ENCODE data around the gene SMAD6.

SMAD6 gene

DNA sequence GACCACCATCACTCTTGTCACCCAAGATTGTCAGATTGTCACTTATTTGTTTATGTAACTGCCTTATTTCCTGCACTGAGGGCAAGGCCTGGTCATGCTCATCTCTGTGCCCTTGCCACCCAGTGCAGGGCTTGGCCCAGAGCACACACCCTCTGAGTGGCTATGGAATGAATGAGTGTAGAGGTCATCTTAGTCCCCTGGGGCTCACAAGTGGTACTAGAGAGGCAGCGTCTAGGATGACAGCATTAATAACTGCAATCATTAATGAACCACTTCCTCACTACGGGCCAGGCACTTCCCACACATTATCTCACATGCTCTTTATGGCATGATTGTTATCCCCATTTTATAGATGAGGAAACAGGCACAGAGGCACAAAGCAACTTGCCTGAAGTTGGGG lies 117.0 kb downstream of the SMAD6 start:
- DNase-seq (ENCODE audit: low read depth, low spot score) = no peak
- CTCF ChIA-PET = no interaction called here
- POLR2A ChIA-PET = no interaction called here
- TF ChIP-seq, protein P1, sequence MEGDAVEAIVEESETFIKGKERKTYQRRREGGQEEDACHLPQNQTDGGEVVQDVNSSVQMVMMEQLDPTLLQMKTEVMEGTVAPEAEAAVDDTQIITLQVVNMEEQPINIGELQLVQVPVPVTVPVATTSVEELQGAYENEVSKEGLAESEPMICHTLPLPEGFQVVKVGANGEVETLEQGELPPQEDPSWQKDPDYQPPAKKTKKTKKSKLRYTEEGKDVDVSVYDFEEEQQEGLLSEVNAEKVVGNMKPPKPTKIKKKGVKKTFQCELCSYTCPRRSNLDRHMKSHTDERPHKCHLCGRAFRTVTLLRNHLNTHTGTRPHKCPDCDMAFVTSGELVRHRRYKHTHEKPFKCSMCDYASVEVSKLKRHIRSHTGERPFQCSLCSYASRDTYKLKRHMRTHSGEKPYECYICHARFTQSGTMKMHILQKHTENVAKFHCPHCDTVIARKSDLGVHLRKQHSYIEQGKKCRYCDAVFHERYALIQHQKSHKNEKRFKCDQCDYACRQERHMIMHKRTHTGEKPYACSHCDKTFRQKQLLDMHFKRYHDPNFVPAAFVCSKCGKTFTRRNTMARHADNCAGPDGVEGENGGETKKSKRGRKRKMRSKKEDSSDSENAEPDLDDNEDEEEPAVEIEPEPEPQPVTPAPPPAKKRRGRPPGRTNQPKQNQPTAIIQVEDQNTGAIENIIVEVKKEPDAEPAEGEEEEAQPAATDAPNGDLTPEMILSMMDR (IDR thresholded peaks at IDR 0.05; ENCODE audit: insufficient read depth, low read length, missing control alignments) = no peak
- H3K4me3 ChIP-seq (ENCODE audit: low read depth, low read length) = no peak overlapping the region

DNA sequence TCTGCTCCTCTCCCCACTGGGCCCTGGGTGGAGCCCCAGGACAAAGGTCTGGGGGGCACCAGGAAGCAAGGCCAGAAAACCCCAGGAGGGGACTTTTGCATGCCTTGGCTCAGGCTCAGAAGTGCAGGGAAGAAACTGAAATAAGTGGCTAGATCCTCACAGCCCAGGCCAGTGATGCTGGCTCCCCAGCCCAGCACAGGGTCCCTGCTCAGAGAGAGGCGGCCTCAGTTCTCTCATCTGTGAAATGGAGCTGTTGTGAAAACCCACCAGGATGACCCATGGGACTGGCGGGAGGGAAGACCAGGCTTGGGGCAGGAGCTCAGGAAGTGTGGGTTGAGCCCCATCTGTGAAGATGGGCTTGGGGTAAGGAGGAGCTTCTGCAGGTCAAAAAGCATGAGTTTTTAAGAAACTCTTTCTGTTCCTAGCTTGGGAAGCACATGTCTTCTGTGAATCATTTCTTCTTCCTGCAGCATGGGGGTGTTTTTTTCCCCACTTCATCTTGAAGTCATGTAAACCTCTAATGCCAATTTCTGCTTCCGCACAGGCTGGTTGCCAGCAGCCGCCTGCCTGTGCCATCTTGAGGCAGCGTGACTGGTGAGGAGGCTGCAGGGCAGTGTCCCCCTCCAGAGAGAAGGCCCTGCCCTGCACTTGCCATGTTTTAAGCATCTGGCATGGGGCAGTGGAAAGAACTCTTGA lies 118.6 kb downstream of the SMAD6 start:
- ChIA-PET CTCF (interaction anchor here (0.9 to 3.1 kb wide), 4 partner anchors 15 to 47 kb away, joined by 3 to 9 read pairs (median 4); no protein-coding TSS in a partner anchor), POLR2A (no interaction called here)
- no peak overlapping the region for H3K4me3 ChIP-seq (ENCODE audit: low read depth, low read length)
- TF ChIP-seq, protein P1 (IDR thresholded peaks at IDR 0.05; ENCODE audit: insufficient read depth, low read length, missing control alignments) = no peak
- no peak for DNase-seq (ENCODE audit: low read depth, low spot score)

GRCh38 chr15:66821307-66821706 lies 119.3 kb downstream of the SMAD6 start:
- CTCF ChIA-PET = interaction anchor here (0.9 to 3.1 kb wide), 4 partner anchors 14 to 47 kb away, joined by 3 to 9 read pairs (median 4); no protein-coding TSS in a partner anchor
- TF ChIP-seq, protein P1 (IDR thresholded peaks at IDR 0.05; ENCODE audit: insufficient read depth, low read length, missing control alignments) = no peak
- POLR2A ChIA-PET = no interaction called here
- no peak for DNase-seq (ENCODE audit: low read depth, low spot score)
- H3K4me3 ChIP-seq (ENCODE audit: low read depth, low read length) = no peak overlapping the region

GRCh38 chr15:66822114-66822513 lies 120.1 kb downstream of the SMAD6 start:
- no peak for DNase-seq (ENCODE audit: low read depth, low spot score)
- ChIA-PET POLR2A (no interaction called here), CTCF (interaction anchor here (1.1 to 3.1 kb wide), 4 partner anchors 13 to 31 kb away, joined by 3 to 9 read pairs (median 6); no protein-coding TSS in a partner anchor)
- H3K4me3 ChIP-seq (ENCODE audit: low read depth, low read length) = no peak overlapping the region
- TF ChIP-seq, protein P1 (IDR thresholded peaks at IDR 0.05; ENCODE audit: insufficient read depth, low read length, missing control alignments) = no peak

GRCh38 chr15:66822576-66822975 lies 120.5 kb downstream of the SMAD6 start:
- CTCF ChIA-PET = interaction anchor here (1.1 to 3.1 kb wide), 4 partner anchors 13 to 31 kb away, joined by 3 to 9 read pairs (median 7); no protein-coding TSS in a partner anchor
- TF ChIP-seq, protein P1 (IDR thresholded peaks at IDR 0.05; ENCODE audit: insufficient read depth, low read length, missing control alignments) = no peak
- POLR2A ChIA-PET = no interaction called here

GRCh38 chr15:66823601-66824000 lies 121.6 kb downstream of the SMAD6 start:
- DNase-seq (ENCODE audit: low read depth, low spot score) = no peak
- CTCF ChIA-PET = interaction anchor here (1.2 to 3.1 kb wide), 4 partner anchors 12 to 28 kb away, joined by 4 to 9 read pairs (median 7); no protein-coding TSS in a partner anchor
- no peak overlapping the region for H3K4me3 ChIP-seq (ENCODE audit: low read depth, low read length)
- POLR2A ChIA-PET = no interaction called here
- TF ChIP-seq, protein P1 (IDR thresholded peaks at IDR 0.05; ENCODE audit: insufficient read depth, low read length, missing control alignments) = no peak

More at GRCh38 chr15:66822576-66822975, 120.5 kb downstream of the SMAD6 start:
- no peak for DNase-seq (ENCODE audit: low read depth, low spot score)
- H3K4me3 ChIP-seq (ENCODE audit: low read depth, low read length) = no peak overlapping the region

Measured in AG04449 (cell line).